Right ventricle myocardium superior (tissue), 1 donor: ENCODE data around the gene CTIF. TPM values are rescaled to one million over a fixed set of nuclear protein-coding genes. Genes with fewer than 3 reads are reported as not detected.

Source experiments
- ATAC-seq: fragments of 200-7000 bp; cut with Tn5 transposase; one replicate; pipeline ENCODE4 v1.9.1; 2020; ENCODE audit warnings: mild to moderate bottlenecking; ENCODE audit not compliant: poor library complexity
- DNase-seq: peaks from one replicate; pipeline ENCODE4 v3.0.0-alpha.2; 2020
- intact Hi-C: fragments of 100-400 bp; cut with DNase I; formaldehyde crosslinking; loops from one replicate; pipeline ENCODE4 v1.11.2; 2022
- microRNA-seq: library from miRNA; unstranded; fragments of <30 nt; microRNA quantifications from one replicate; pipeline ENCODE4 v1.2.0, GENCODE V29; 2020
- total RNA-seq: library from RNA; stranded (reverse); fragmentation: NEBNext Ultra II Directional; extraction: Animal tissue kit (Norgen Biotek cat#: 25700); gene quantifications from one replicate; pipeline ENCODE4 v1.2.1, GENCODE V29; 2021
- donor health status: DM: no; HTN: yes; CAD: no; lungs with severe emphysema.

Gene CTIF
- total RNA-seq, 1 donor from 2014 or later, result 54.5 TPM

- intact Hi-C loops, result no loop called here
- no peak for DNase-seq
- ATAC-seq, result no peak
Measured at GRCh38 chr18:48901145-48902022, 362.6 kb downstream of the CTIF start.

- ATAC-seq (peak; percentile 83), DNase-seq (peak; percentile 92)
- intact Hi-C loops, result no loop called here
Measured at GRCh38 chr18:48902023-48902855, 363.4 kb downstream of the CTIF start.

GRCh38 chr18:48902856-48903601 is 364.2 kb downstream of the CTIF start:
- peak; percentile 81 for DNase-seq
- ATAC-seq, result peak; percentile 81
- intact Hi-C loops, result no loop called here

- DNase-seq (no peak), ATAC-seq (no peak)
- intact Hi-C loops, result no loop called here
Measured at GRCh38 chr18:48904091-48904490, 365.3 kb downstream of the CTIF start.

GRCh38 chr18:48904847-48905394 is 366.1 kb downstream of the CTIF start:
- intact Hi-C loops, result no loop called here
- no peak for DNase-seq

GRCh38 chr18:48905513-48905912 is 366.7 kb downstream of the CTIF start:
- no peak for DNase-seq
- intact Hi-C loops, result no loop called here
- no peak for ATAC-seq

More at GRCh38 chr18:48904847-48905394, 366.1 kb downstream of the CTIF start:
- no peak for ATAC-seq

GRCh38 chr18:48908916-48909315 is 370.1 kb downstream of the CTIF start:
- intact Hi-C loops, result no loop called here
- ATAC-seq (no peak), DNase-seq (no peak)

GRCh38 chr18:48909721-48910120 is 370.9 kb downstream of the CTIF start:
- no peak for DNase-seq
- ATAC-seq, result no peak
- intact Hi-C loops, result no loop called here

- intact Hi-C loops, result no loop called here
- DNase-seq (no peak), ATAC-seq (no peak)
Measured at GRCh38 chr18:48910972-48911545, 372.2 kb downstream of the CTIF start.

Small RNA genes within 50 kb of the gene (microRNA-seq; reads per million reads assigned to microRNA genes)
- not detected for gene MIR4743

Other genes with a start within 250 kb of the CTIF start
- gene ZBTB7C, start 129.6 kb upstream of the CTIF start, total RNA-seq, result 2.6 TPM